ENCODE data around the gene RNF212B. TPM values are rescaled to one million over a fixed set of nuclear protein-coding genes. Genes with fewer than 3 reads are reported as not detected.

RNF212B gene
- total and polyA plus RNA-seq, 2 of the 13 experiments (the other 11 are each of a cell fraction or from before 2014, with no cell fraction given) = 0.05 TPM; not detected in 1

- TF ChIP-seq NR2C2 (CRISPR knock-in tag; IDR thresholded peaks at IDR 0.05; ENCODE audit: borderline replicate concordance) (peak; percentile 85), THAP11 (CRISPR knock-in tag; IDR thresholded peaks at IDR 0.05) (peak; percentile 83), YEATS2 (CRISPR knock-in tag; IDR thresholded peaks at IDR 0.05; ENCODE audit: borderline replicate concordance) (peak; percentile 81; the same call in 1 of the 2 replicates), KDM4B (CRISPR knock-in tag; IDR thresholded peaks at IDR 0.05) (peak; percentile 64), POLR2G (IDR thresholded peaks at IDR 0.05; ENCODE audit: low read depth, low read length) (peak; percentile 94), GTF2F1 (IDR thresholded peaks at IDR 0.05; ENCODE audit: low read length) (0 out of 2 replicates have a peak, but pooled peaks have one; percentile 43), RFX1 (IDR thresholded peaks at IDR 0.05) (no peak), RBM39 (IDR thresholded peaks at IDR 0.05; ENCODE audit: low read depth, low read length, poor library complexity, severe bottlenecking) (peak; percentile 97), ZNF891 (CRISPR knock-in tag; IDR thresholded peaks at IDR 0.05) (peak; percentile 91; the same call in 1 of the 2 replicates), ATAD3A (CRISPR knock-in tag; IDR thresholded peaks at IDR 0.05) (peak; percentile 83; the same call in 1 of the 2 replicates), ZNF512B (CRISPR knock-in tag; IDR thresholded peaks at IDR 0.05; ENCODE audit: borderline replicate concordance) (no peak; the same call in 1 of the 2 replicates), KDM5A (IDR thresholded peaks at IDR 0.05; ENCODE audit: borderline replicate concordance, low read length) (peak; percentile 65; the same call in 1 of the 2 replicates), CC2D1A (CRISPR knock-in tag; IDR thresholded peaks at IDR 0.05) (no peak), ZNF660 (CRISPR knock-in tag; IDR thresholded peaks at IDR 0.05; ENCODE audit: borderline replicate concordance, low read depth) (0 out of 2 replicates have a peak, but pooled peaks have one; percentile 41), SNRNP70 (IDR thresholded peaks at IDR 0.05; ENCODE audit: low read depth, low read length) (no peak), FOXK2 (IDR thresholded peaks at IDR 0.05) (no peak), TCF7 (IDR thresholded peaks at IDR 0.05; ENCODE audit: low read depth) (no peak), RFXAP (CRISPR knock-in tag; IDR thresholded peaks at IDR 0.05; ENCODE audit: borderline replicate concordance) (peak; percentile 98)
- TF ChIP-seq, protein P1, sequence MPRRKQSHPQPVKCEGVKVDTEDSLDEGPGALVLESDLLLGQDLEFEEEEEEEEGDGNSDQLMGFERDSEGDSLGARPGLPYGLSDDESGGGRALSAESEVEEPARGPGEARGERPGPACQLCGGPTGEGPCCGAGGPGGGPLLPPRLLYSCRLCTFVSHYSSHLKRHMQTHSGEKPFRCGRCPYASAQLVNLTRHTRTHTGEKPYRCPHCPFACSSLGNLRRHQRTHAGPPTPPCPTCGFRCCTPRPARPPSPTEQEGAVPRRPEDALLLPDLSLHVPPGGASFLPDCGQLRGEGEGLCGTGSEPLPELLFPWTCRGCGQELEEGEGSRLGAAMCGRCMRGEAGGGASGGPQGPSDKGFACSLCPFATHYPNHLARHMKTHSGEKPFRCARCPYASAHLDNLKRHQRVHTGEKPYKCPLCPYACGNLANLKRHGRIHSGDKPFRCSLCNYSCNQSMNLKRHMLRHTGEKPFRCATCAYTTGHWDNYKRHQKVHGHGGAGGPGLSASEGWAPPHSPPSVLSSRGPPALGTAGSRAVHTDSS (CRISPR knock-in tag; conservative IDR thresholded peaks at IDR 0.05) = no peak
- TF ChIP-seq, protein P2, sequence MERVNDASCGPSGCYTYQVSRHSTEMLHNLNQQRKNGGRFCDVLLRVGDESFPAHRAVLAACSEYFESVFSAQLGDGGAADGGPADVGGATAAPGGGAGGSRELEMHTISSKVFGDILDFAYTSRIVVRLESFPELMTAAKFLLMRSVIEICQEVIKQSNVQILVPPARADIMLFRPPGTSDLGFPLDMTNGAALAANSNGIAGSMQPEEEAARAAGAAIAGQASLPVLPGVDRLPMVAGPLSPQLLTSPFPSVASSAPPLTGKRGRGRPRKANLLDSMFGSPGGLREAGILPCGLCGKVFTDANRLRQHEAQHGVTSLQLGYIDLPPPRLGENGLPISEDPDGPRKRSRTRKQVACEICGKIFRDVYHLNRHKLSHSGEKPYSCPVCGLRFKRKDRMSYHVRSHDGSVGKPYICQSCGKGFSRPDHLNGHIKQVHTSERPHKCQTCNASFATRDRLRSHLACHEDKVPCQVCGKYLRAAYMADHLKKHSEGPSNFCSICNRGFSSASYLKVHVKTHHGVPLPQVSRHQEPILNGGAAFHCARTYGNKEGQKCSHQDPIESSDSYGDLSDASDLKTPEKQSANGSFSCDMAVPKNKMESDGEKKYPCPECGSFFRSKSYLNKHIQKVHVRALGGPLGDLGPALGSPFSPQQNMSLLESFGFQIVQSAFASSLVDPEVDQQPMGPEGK (CRISPR knock-in tag; IDR thresholded peaks at IDR 0.05) = peak; percentile 95
- TF ChIP-seq, protein P3, sequence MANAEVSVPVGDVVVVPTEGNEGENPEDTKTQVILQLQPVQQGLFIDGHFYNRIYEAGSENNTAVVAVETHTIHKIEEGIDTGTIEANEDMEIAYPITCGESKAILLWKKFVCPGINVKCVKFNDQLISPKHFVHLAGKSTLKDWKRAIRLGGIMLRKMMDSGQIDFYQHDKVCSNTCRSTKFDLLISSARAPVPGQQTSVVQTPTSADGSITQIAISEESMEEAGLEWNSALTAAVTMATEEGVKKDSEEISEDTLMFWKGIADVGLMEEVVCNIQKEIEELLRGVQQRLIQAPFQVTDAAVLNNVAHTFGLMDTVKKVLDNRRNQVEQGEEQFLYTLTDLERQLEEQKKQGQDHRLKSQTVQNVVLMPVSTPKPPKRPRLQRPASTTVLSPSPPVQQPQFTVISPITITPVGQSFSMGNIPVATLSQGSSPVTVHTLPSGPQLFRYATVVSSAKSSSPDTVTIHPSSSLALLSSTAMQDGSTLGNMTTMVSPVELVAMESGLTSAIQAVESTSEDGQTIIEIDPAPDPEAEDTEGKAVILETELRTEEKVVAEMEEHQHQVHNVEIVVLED (CRISPR knock-in tag; IDR thresholded peaks at IDR 0.05; ENCODE audit: borderline replicate concordance) = peak; percentile 93
Observed at GRCh38 chr14:23286020-23286901, 48.5 kb downstream of the RNF212B start, which contains the start of gene HOMEZ (continued).

Measured in HepG2 (cell line).